GM19043 (cell line): ENCODE measurements around the gene KDM1B.
"Not testable (repeated sequence)": the region's sequence is repeated elsewhere in the genome, so short reads cannot be mapped to it uniquely, and the experiment has no call there.

Experiments used
- ATAC-seq: cut with Tn5 transposase; IDR thresholded peaks from one replicate; pipeline ENCODE4 v1.9.1; 2021; ENCODE audit warnings: low read depth; ENCODE audit not compliant: unreplicated experiment

Gene KDM1B

GRCh38 chr6:18148304-18149025, 6.8 kb upstream of the KDM1B start:
- ATAC-seq: no peak

GRCh38 chr6:18151391-18151790, 3.8 kb upstream of the KDM1B start:
- ATAC-seq: not testable (repeated sequence)

GRCh38 chr6:18151801-18152200, 3.4 kb upstream of the KDM1B start:
- ATAC-seq: no peak

- ATAC-seq: no peak
Observed at GRCh38 chr6:18153311-18153703, 1.9 kb upstream of the KDM1B start.

- ATAC-seq: peak; percentile 46
Observed at GRCh38 chr6:18154507-18155149, 594 bp upstream of the KDM1B start, which contains the start of gene TPMT. Gene TPMT, minus strand, starts transcription at chr6:18155077. Its CDS starts 5,950 bp downstream, at chr6:18149127.

- peak; percentile 35 for ATAC-seq
Observed at GRCh38 chr6:18155864-18156421, 721 bp downstream of the KDM1B start.

- no peak for ATAC-seq
Observed at GRCh38 chr6:18160911-18161310, 5.7 kb downstream of the KDM1B start.

- ATAC-seq: no peak
Observed at GRCh38 chr6:18161431-18161830, 6.2 kb downstream of the KDM1B start.

GRCh38 chr6:18162401-18162800, 7.2 kb downstream of the KDM1B start:
- ATAC-seq: no peak

- ATAC-seq: no peak
Observed at GRCh38 chr6:18165751-18166150, 10.5 kb downstream of the KDM1B start.

- ATAC-seq: no peak
Observed at GRCh38 chr6:18166312-18167036, 11.3 kb downstream of the KDM1B start.

GRCh38 chr6:18168264-18168663, 13.0 kb downstream of the KDM1B start:
- ATAC-seq: no peak

- ATAC-seq: no peak
Observed at GRCh38 chr6:18171871-18172270, 16.6 kb downstream of the KDM1B start.

GRCh38 chr6:18176198-18176597, 21.0 kb downstream of the KDM1B start:
- ATAC-seq: not testable (repeated sequence)

GRCh38 chr6:18177286-18177965, 22.2 kb downstream of the KDM1B start:
- ATAC-seq: no peak

- ATAC-seq: no peak
Observed at GRCh38 chr6:18178960-18179615, 23.9 kb downstream of the KDM1B start.

- no peak for ATAC-seq
Observed at GRCh38 chr6:18179770-18180356, 24.6 kb downstream of the KDM1B start.

- no peak for ATAC-seq
Observed at GRCh38 chr6:18182568-18182967, 27.3 kb downstream of the KDM1B start.

- no peak for ATAC-seq
Observed at GRCh38 chr6:18183766-18184165, 28.5 kb downstream of the KDM1B start.

GRCh38 chr6:18185624-18186023, 30.4 kb downstream of the KDM1B start:
- no peak for ATAC-seq
